GM12872 (cell line): Measurements from ENCODE around the gene TIMP3.

Experiments
- TF ChIP-seq, protein P1 (sequence below): IDR thresholded peaks from 3 replicates; pipeline ENCODE4 v1.5.1; 2011; ENCODE audit warnings: low read depth, mild to moderate bottlenecking, low read length, moderate library complexity; ENCODE audit not compliant: insufficient read depth

TIMP3 gene

DNA sequence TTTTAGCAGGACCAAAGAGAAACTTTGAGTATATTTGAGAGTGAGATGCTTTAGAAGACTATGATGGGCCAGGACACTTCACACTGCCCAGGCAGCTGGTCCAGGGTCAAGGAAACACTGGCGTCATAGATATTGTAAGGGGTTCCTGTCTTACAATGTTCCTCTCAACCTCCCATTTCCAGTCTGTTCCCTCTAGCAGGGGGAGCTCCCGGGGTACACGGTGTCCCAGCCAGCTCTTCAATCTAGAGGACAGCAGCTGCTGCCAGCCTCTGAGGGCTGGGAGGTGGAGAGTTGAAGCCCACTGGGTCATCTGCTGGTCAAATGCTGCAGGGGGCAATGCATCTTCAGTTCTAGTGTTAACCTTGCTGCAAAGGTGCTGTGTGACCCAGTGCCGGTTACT lies 40.7 kb upstream of the TIMP3 start:
- TF ChIP-seq, protein P1, sequence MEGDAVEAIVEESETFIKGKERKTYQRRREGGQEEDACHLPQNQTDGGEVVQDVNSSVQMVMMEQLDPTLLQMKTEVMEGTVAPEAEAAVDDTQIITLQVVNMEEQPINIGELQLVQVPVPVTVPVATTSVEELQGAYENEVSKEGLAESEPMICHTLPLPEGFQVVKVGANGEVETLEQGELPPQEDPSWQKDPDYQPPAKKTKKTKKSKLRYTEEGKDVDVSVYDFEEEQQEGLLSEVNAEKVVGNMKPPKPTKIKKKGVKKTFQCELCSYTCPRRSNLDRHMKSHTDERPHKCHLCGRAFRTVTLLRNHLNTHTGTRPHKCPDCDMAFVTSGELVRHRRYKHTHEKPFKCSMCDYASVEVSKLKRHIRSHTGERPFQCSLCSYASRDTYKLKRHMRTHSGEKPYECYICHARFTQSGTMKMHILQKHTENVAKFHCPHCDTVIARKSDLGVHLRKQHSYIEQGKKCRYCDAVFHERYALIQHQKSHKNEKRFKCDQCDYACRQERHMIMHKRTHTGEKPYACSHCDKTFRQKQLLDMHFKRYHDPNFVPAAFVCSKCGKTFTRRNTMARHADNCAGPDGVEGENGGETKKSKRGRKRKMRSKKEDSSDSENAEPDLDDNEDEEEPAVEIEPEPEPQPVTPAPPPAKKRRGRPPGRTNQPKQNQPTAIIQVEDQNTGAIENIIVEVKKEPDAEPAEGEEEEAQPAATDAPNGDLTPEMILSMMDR: no peak

DNA sequence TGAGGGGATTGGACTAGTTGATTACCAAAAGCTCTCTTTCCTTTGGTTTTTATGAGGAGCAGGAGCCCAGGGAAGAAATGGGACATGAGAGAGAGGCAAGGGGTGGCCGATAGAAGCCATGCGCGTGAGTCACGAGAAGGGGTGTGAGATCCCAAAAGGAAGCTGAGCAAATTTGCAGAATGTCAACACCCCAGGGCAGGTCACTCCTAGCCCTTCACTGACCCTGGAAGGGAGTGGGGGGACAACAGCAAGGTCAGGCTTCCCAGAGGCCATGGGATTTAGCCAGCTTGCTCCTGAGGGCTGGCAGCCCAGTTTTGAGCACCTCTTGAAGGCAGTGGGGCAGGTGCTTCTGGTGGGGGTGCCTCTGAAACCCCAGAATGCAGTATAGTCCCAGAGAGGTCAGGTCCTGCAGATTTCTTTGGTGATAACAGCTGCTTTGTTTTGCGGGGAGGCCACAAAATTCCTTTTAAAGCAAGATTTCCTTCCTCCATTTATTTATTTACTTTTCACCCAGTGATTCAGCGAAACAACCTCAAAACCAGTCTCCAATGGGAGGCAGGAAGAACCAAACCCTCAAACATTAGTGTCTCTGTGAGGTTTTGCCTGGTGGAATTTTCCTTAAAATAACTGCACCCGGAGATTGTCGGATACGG lies 40.1 kb upstream of the TIMP3 start:
- TF ChIP-seq, protein P1: no peak

DNA sequence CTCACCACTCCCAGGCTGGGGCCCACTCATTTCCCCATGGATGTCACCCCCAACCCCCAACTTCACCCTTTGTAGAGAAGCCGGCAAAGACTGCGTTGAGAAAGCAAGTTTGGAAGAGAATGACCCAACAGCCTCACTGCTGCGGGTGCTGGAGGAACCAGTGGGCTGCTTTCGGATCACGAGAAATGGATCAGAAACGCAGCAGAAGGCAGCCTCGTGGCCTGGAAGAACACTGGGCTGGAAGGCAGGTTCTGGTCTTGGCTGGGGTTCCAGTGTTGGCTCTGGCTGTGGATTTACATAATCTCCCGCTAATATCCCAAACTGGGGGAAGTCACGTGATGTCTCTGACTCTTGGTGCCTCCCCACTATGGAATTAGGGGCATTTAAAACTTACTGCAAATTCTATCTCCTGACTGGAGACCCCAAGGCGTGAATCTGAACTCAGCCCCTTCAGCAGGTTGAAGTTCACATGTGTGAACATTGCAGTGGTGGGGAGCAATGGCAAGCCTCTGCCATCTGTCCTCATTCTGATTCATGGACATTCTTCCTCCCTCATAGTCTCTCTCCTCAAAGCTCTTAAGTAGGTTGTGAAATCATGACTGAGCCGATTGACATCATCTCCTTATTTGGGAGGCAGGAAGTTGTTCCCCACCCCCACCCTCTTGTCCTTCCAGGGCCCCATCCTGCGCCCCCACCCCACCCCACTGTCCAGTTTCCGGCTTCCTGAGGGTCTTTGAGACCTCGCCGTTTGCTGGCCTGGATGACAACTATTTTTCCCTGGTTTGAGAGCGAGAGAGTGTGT lies 37.0 kb upstream of the TIMP3 start:
- TF ChIP-seq, protein P1: no peak

DNA sequence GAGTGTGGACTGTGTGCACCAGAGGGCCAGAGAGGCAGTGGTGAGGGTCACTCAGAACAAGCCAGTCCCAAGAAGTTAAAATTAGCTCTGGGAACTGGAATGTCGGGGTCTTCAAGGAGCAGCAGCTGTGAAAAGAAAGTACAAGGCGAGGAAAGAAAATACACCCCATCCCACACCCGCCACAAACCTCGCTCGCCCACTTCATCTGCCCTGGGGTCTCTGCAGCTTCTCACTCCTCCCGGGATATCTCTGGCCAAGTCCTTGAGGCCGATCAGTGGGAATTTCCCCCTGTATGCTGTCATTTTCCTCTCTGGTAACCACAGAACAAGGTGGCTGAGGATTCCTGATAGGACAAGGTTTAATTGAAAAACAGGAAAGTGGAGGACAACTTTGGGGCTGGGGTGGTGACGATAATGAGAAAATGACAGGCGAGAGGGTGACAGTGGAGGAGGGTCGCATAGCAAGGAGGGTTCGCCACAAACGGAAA lies 36.3 kb upstream of the TIMP3 start:
- TF ChIP-seq, protein P1: no peak

DNA sequence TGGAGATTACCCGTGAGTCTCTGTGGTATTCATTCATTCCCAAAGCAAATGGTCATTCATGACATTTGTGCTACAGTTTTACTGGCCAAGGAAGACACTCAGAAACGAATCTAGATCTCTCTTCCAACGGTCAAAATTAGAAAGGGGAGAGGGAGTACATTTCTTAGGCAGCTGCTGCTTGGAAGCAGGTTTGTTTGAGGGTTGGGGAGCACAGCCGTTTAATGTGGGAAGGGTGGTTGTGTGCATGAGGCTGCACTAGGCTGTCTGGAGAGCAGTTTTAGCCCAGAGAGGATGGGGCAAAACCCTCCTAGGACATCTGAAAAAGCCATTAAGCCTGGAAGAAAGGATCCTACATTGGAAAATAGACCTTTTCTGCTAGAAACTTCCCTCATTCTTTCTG lies 29.7 kb upstream of the TIMP3 start:
- TF ChIP-seq, protein P1: no peak

DNA sequence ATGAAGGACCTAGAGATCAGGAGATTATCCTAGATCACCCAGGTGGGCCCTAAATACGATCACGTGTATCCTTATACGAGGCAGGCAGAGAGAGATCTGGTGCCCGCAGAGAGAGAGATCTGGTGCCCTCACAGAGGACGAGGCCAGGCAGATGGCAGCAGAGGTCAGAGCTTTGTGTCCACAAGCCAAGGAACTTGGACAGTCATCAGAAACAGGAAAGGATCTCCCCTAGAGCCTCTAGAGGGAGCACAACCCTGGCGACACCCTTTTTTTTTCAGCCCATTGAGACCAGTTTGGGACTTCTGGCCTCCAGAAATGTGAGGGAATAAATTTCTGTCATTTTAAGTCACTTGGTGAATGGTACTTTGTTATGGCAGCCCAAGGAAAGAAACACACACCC lies 25.5 kb upstream of the TIMP3 start:
- TF ChIP-seq, protein P1: peak; percentile 52

DNA sequence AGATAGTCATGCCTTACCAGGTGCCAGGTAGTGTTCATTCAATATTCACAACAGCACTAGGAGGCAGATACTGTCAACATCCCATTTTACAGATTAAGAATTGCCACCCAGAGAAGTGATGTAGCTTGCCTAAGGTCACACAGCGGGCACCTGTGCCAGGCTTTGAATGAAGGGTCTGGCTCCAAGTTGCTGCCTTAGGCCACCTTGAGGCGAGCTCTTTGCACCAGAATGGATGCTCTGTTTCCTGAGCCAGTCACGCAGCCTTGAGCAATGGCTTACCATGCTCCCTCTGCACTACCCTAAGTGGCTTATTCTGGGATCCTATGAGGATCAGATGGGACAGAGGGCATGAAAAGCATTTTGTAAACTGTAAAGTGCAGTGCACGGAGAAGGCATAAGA lies 25.1 kb upstream of the TIMP3 start:
- TF ChIP-seq, protein P1: no peak
